Measurements from ENCODE around the gene B4GAT1. TPM values are rescaled to one million over a fixed set of nuclear protein-coding genes. Genes with fewer than 3 reads are reported as not detected.

The B4GAT1 gene
- total and polyA plus RNA-seq, 10 of the 15 experiments (the other 5 are each of a cell fraction or from before 2014, with no cell fraction given) = 0.55 to 11.1 (median 4.3) TPM

GRCh38 chr11:66336234-66337102 lies 11.0 kb downstream of the B4GAT1 start, which contains the start of gene RIN1 (continued):
- no peak for TF ChIP-seq CEBPB (IDR thresholded peaks at IDR 0.05; ENCODE audit: borderline replicate concordance in 1 of 2, low read depth in 2 of 2, low read length in 2 of 2)
- TF ChIP-seq SP1 (IDR thresholded peaks at IDR 0.05; ENCODE audit: low read depth, low read length) = peak; percentile 70
- TF ChIP-seq SUPT20H (IDR thresholded peaks at IDR 0.05; ENCODE audit: borderline replicate concordance, control insufficient read depth, low read depth, low read length) = no peak
- no peak for TF ChIP-seq NFYA (IDR thresholded peaks at IDR 0.05; ENCODE audit: borderline replicate concordance, low read depth, low read length)
- peak; percentile 81 for TF ChIP-seq MXI1 (IDR thresholded peaks at IDR 0.05; ENCODE audit: low read depth, low read length)
- no peak for TF ChIP-seq CBX5 (IDR thresholded peaks at IDR 0.05; ENCODE audit: low read depth)
- TF ChIP-seq SIN3A (IDR thresholded peaks at IDR 0.05; ENCODE audit: low read depth, low read length) = 0 out of 2 replicates have a peak, but pooled peaks have one; percentile 32
- no peak for TF ChIP-seq CBX3 (IDR thresholded peaks at IDR 0.05; ENCODE audit: borderline replicate concordance, low read depth)
- no peak for TF ChIP-seq TCF7 (IDR thresholded peaks at IDR 0.05; ENCODE audit: borderline replicate concordance)
- peak; percentile 26; the same call in 1 of the 2 replicates for TF ChIP-seq PKNOX1 (IDR thresholded peaks at IDR 0.05)
- TF ChIP-seq FOXM1 (IDR thresholded peaks at IDR 0.05; ENCODE audit: low read depth, low read length) = peak; percentile 45; the same call in 1 of the 2 replicates
- TF ChIP-seq NR2C2 (IDR thresholded peaks at IDR 0.05; ENCODE audit: borderline replicate concordance, control insufficient read depth, insufficient read length, low read depth) = no peak
- TF ChIP-seq, protein P1, sequence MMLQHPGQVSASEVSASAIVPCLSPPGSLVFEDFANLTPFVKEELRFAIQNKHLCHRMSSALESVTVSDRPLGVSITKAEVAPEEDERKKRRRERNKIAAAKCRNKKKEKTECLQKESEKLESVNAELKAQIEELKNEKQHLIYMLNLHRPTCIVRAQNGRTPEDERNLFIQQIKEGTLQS (IDR thresholded peaks at IDR 0.05; ENCODE audit: borderline replicate concordance, extremely low read depth, low read depth, low read length) = no peak
- TF ChIP-seq, protein P2, sequence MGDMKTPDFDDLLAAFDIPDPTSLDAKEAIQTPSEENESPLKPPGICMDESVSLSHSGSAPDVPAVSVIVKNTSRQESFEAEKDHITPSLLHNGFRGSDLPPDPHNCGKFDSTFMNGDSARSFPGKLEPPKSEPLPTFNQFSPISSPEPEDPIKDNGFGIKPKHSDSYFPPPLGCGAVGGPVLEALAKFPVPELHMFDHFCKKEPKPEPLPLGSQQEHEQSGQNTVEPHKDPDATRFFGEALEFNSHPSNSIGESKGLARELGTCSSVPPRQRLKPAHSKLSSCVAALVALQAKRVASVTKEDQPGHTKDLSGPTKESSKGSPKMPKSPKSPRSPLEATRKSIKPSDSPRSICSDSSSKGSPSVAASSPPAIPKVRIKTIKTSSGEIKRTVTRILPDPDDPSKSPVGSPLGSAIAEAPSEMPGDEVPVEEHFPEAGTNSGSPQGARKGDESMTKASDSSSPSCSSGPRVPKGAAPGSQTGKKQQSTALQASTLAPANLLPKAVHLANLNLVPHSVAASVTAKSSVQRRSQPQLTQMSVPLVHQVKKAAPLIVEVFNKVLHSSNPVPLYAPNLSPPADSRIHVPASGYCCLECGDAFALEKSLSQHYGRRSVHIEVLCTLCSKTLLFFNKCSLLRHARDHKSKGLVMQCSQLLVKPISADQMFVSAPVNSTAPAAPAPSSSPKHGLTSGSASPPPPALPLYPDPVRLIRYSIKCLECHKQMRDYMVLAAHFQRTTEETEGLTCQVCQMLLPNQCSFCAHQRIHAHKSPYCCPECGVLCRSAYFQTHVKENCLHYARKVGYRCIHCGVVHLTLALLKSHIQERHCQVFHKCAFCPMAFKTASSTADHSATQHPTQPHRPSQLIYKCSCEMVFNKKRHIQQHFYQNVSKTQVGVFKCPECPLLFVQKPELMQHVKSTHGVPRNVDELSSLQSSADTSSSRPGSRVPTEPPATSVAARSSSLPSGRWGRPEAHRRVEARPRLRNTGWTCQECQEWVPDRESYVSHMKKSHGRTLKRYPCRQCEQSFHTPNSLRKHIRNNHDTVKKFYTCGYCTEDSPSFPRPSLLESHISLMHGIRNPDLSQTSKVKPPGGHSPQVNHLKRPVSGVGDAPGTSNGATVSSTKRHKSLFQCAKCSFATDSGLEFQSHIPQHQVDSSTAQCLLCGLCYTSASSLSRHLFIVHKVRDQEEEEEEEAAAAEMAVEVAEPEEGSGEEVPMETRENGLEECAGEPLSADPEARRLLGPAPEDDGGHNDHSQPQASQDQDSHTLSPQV (IDR thresholded peaks at IDR 0.05) = no peak
- no peak for TF ChIP-seq MYC (IDR thresholded peaks at IDR 0.05; ENCODE audit: insufficient read depth, insufficient read length, insufficient replicate concordance, low read length, severe bottlenecking)
- no peak for TF ChIP-seq HCFC1 (IDR thresholded peaks at IDR 0.05; ENCODE audit: low read length)
- peak; percentile 80 for TF ChIP-seq MEF2B (IDR thresholded peaks at IDR 0.05; ENCODE audit: partially characterized antibody, poor library complexity, severe bottlenecking)
- TF ChIP-seq STAT3 (IDR thresholded peaks at IDR 0.05; ENCODE audit: low read depth, low read length) = no peak
- TF ChIP-seq, protein P3, sequence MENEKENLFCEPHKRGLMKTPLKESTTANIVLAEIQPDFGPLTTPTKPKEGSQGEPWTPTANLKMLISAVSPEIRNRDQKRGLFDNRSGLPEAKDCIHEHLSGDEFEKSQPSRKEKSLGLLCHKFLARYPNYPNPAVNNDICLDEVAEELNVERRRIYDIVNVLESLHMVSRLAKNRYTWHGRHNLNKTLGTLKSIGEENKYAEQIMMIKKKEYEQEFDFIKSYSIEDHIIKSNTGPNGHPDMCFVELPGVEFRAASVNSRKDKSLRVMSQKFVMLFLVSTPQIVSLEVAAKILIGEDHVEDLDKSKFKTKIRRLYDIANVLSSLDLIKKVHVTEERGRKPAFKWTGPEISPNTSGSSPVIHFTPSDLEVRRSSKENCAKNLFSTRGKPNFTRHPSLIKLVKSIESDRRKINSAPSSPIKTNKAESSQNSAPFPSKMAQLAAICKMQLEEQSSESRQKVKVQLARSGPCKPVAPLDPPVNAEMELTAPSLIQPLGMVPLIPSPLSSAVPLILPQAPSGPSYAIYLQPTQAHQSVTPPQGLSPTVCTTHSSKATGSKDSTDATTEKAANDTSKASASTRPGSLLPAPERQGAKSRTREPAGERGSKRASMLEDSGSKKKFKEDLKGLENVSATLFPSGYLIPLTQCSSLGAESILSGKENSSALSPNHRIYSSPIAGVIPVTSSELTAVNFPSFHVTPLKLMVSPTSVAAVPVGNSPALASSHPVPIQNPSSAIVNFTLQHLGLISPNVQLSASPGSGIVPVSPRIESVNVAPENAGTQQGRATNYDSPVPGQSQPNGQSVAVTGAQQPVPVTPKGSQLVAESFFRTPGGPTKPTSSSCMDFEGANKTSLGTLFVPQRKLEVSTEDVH (IDR thresholded peaks at IDR 0.05; ENCODE audit: low read depth, partially characterized antibody) = no peak
- no peak for TF ChIP-seq KAT2A (conservative IDR thresholded peaks at IDR 0.05; ENCODE audit: control insufficient read depth, low read depth, low read length)
